Panc1 (cell line): ENCODE measurements around the gene SMAD3. TPM values are rescaled to one million over a fixed set of nuclear protein-coding genes. Genes with fewer than 3 reads are reported as not detected.
A peak's percentile ranks its signal among the peaks of the same experiment; 100 is the strongest.

Experiments
- ATAC-seq: fragments of 200-7000 bp; cut with Tn5 transposase; 2 replicates; pipeline ENCODE4 v1.9.1; 2020; ENCODE audit warnings: mild to moderate bottlenecking, moderate library complexity
- BruUV-seq: library from RNA; stranded (reverse); fragments of 400-500 nt; replicated peaks from 2 replicates; lab custom pipeline; 2021; lab: Mats Ljungman, UMichigan
- CTCF ChIA-PET: fragments of 300-600 bp; sonication (Branson Sonifier 250); formaldehyde crosslinking; loops from one replicate; lab custom pipeline; 2022; ENCODE audit warnings: antibody characterized with exemption; lab: Charles Lee
- POLR2A ChIA-PET: fragments of 300-600 bp; sonication (Branson Sonifier 250); formaldehyde crosslinking; loops from one replicate; lab custom pipeline; 2022; ENCODE audit warnings: antibody characterized with exemption; lab: Charles Lee
- DNase-seq: peaks from one replicate; pipeline ENCODE4 v3.0.0-alpha.2; 2010; ENCODE audit warnings: low read depth, low spot score
- H3K27ac ChIP-seq: 2 replicates; pipeline ENCODE4 v1.5.1; 2011; ENCODE audit warnings: mild to moderate bottlenecking, low read length, inconsistent platforms
- H3K27me3 ChIP-seq: fragments of 200-500 bp; sonication (Bioruptor generic); 2 replicates; pipeline ENCODE4 v1.6.0; 2014; ENCODE audit warnings: low read length, inconsistent platforms; ENCODE audit not compliant: control insufficient read depth, insufficient read depth
- H3K36me3 ChIP-seq: fragments of 200-500 bp; sonication (Bioruptor generic); 2 replicates; pipeline ENCODE4 v1.5.1; 2014; ENCODE audit warnings: inconsistent platforms, mild to moderate bottlenecking, low read length, moderate library complexity; ENCODE audit not compliant: control insufficient read depth, insufficient read depth
- H3K4me1 ChIP-seq: 2 replicates; pipeline ENCODE4 v1.5.1; 2011; ENCODE audit warnings: inconsistent platforms, mild to moderate bottlenecking, low read length, moderate library complexity; ENCODE audit not compliant: control insufficient read depth, insufficient read depth
- H3K4me3 ChIP-seq, 2 experiments: 2 replicates each; pipeline ENCODE4 v1.5.1; 2011 to 2012; ENCODE audit warnings: low read depth in 2 of 2, low read length in 2 of 2, mild to moderate bottlenecking in 2 of 2, inconsistent platforms in 1 of 2, moderate library complexity in 1 of 2
- H3K9me3 ChIP-seq: fragments of 200-500 bp; sonication (Bioruptor generic); 2 replicates; pipeline ENCODE4 v1.5.1; 2014; ENCODE audit warnings: low read depth, mild to moderate bottlenecking, inconsistent platforms, low read length, moderate library complexity; ENCODE audit not compliant: control insufficient read depth, insufficient read depth
- CTCF ChIP-seq: fragments of 450-650 bp; IDR thresholded peaks from 2 replicates; pipeline ENCODE4 v1.5.1; 2017; ENCODE audit warnings: mild to moderate bottlenecking
- POLR2AphosphoS5 ChIP-seq: IDR thresholded peaks from 2 replicates; pipeline ENCODE4 v1.6.1; 2012; ENCODE audit warnings: mild to moderate bottlenecking, low read depth, low read length, moderate library complexity
- SIN3A ChIP-seq: IDR thresholded peaks from 2 replicates; pipeline ENCODE4 v1.6.1; 2012; ENCODE audit warnings: low read depth, mild to moderate bottlenecking, low read length, moderate library complexity, borderline replicate concordance; ENCODE audit not compliant: insufficient read depth
- TCF7L2 ChIP-seq: IDR thresholded peaks from 2 replicates; pipeline ENCODE4 v1.6.1; 2011; ENCODE audit warnings: mild to moderate bottlenecking, low read depth, low read length, inconsistent platforms
- in situ Hi-C: cut with HindIII; loops from 2 replicates; pipeline ENCODE4 v1.10.0; 2016; ENCODE audit warnings: low sequenced_read_pairs, low pct_unique_long_range_greater_than_20kb
- intact Hi-C: fragments of 100-400 bp; cut with micrococcal nuclease; formaldehyde crosslinking; loops from one replicate; pipeline ENCODE4 v1.10.0; 2022; ENCODE audit not compliant: unreplicated experiment
- total RNA-seq: library from RNA; stranded (reverse); gene quantifications from one replicate; pipeline ENCODE4 v1.2.1, GENCODE V29; 2021; ENCODE audit not compliant: unreplicated experiment

SMAD3 gene
- total RNA-seq, 1 experiment from 2014 or later: 394 TPM

- POLR2A ChIA-PET: interaction anchor here (0.6 to 1.9 kb wide), 5 partner anchors 10 to 73 kb away, joined by 3 to 17 read pairs (median 8); no protein-coding TSS in a partner anchor
- peak overlapping the region; percentile 100 for H3K27ac ChIP-seq
These were observed 76.8 kb downstream of the SMAD3 start for GRCh38 chr15:67142092-67142766.

GRCh38 chr15:67142767-67143100 lies 77.3 kb downstream of the SMAD3 start:
- CTCF ChIA-PET: interaction anchor here (1.2 to 2.0 kb wide), 2 partner anchors 14 to 22 kb away, joined by 7 read pairs; no protein-coding TSS in a partner anchor
- in situ Hi-C loops: no loop called here
- intact Hi-C loops: loop anchor here (5.0 kb wide), 1 partner anchor 195 kb away; no protein-coding TSS in a partner anchor
- no peak; the same call in 1 of the 2 replicates for TF ChIP-seq POLR2AphosphoS5
- no peaks in the 10 kb centered on the region for H3K9me3 ChIP-seq
- no peak overlapping the region for H3K4me3 ChIP-seq
- no TSS peak for BruUV-seq
- peak; percentile 14 for ATAC-seq
- POLR2A ChIA-PET: interaction anchor here (0.6 to 1.9 kb wide), 4 partner anchors 9 to 73 kb away, joined by 3 to 11 read pairs (median 6); no protein-coding TSS in a partner anchor
- DNase-seq: no peak
- no peaks in the 10 kb centered on the region; the same call in 1 of the 2 replicates for H3K36me3 ChIP-seq
- H3K27ac ChIP-seq: peak overlapping the region; percentile 100
- peaks cover 99% of the 10 kb centered on the region for H3K4me1 ChIP-seq
- H3K27me3 ChIP-seq: no peaks in the 10 kb centered on the region

More at GRCh38 chr15:67142092-67142766, 76.8 kb downstream of the SMAD3 start:
- H3K27me3 ChIP-seq: no peaks in the 10 kb centered on the region
- H3K4me1 ChIP-seq: peaks cover 99% of the 10 kb centered on the region
- intact Hi-C loops: loop anchor here (5.0 kb wide), 1 partner anchor 195 kb away; no protein-coding TSS in a partner anchor
- TF ChIP-seq POLR2AphosphoS5 (0 out of 2 replicates have a peak, but pooled peaks have one; percentile 26), SIN3A (no peak)
- no peaks in the 10 kb centered on the region for H3K9me3 ChIP-seq
- CTCF ChIA-PET: interaction anchor here (0.6 to 2.0 kb wide), 3 partner anchors 14 to 194 kb away, joined by 4 to 7 read pairs (median 7); no protein-coding TSS in a partner anchor
- no peak for ATAC-seq
- no peak overlapping the region for H3K4me3 ChIP-seq
- H3K36me3 ChIP-seq: no peaks in the 10 kb centered on the region; the same call in 1 of the 2 replicates
- in situ Hi-C loops: no loop called here
- BruUV-seq: no TSS peak
- no peak for DNase-seq

- Histone ChIP-seq H3K27ac (peak overlapping the region; percentile 100), H3K27me3 (no peaks in the 10 kb centered on the region), H3K9me3 (no peaks in the 10 kb centered on the region), H3K4me1 (peaks cover 100% of the 10 kb centered on the region), H3K4me3 (no peak overlapping the region), H3K36me3 (no peaks in the 10 kb centered on the region; the same call in 1 of the 2 replicates)
- ChIA-PET POLR2A (interaction anchor here (0.6 to 1.9 kb wide), 3 partner anchors 10 to 1662 kb away, joined by 3 to 8 read pairs (median 3); no protein-coding TSS in a partner anchor), CTCF (interaction anchor here (2.0 kb wide), 1 partner anchor 15 kb away, joined by 7 read pairs; no protein-coding TSS in a partner anchor)
- no TSS peak for BruUV-seq
- DNase-seq: no peak
- TF ChIP-seq POLR2AphosphoS5 (0 out of 2 replicates have a peak, but pooled peaks have one; percentile 18), CTCF (no peak), SIN3A (no peak), TCF7L2 (no peak)
- in situ Hi-C loops (no loop called here), intact Hi-C loops (loop anchor here (5.0 kb wide), 1 partner anchor 196 kb away; no protein-coding TSS in a partner anchor)
- no peak for ATAC-seq
These were observed 78.2 kb downstream of the SMAD3 start for GRCh38 chr15:67143646-67144045.
